GM13976 (cell line): ENCODE results near the gene ERG.

Source experiments
- DNase-seq: peaks from one replicate; pipeline ENCODE4 v3.0.0; 2012; ENCODE audit warnings: low spot score
- CTCF ChIP-seq: IDR thresholded peaks from 2 replicates; pipeline ENCODE4 v1.5.1; 2012; ENCODE audit warnings: borderline replicate concordance, mild to moderate bottlenecking; ENCODE audit not compliant: insufficient read depth; ENCODE audit errors: extremely low read depth, missing control alignments, control extremely low read depth
- in situ Hi-C: fragments of 300-500 bp; cut with MboI; formaldehyde crosslinking; loops from one replicate; pipeline ENCODE4 v1.12.0; 2022; ENCODE audit warnings: low sequenced_read_pairs, mixed read lengths, inconsistent platforms; ENCODE audit not compliant: unreplicated experiment

Gene ERG

DNA sequence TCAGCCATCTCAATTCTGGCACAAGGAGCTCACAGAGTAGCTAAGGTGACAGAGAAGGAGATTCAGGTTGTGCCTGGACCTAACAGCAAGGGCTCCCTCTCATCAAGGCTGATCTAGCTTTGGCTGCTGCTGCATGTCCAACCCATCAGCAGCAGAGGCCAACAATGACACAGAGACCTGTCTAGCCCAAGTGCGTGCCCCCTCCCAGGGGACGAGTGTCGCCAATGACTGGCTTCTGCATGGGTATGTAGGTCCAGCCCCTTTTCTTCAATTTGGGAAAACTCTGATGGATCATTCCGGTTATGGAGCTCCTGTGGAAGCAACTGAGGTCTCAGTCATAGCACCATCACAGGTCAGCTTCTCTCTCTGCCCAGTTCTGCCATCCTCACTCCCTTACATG is 158.1 kb downstream of the ERG start:
- no peak for DNase-seq
- TF ChIP-seq CTCF = no peak
- in situ Hi-C loops = no loop called here

DNA sequence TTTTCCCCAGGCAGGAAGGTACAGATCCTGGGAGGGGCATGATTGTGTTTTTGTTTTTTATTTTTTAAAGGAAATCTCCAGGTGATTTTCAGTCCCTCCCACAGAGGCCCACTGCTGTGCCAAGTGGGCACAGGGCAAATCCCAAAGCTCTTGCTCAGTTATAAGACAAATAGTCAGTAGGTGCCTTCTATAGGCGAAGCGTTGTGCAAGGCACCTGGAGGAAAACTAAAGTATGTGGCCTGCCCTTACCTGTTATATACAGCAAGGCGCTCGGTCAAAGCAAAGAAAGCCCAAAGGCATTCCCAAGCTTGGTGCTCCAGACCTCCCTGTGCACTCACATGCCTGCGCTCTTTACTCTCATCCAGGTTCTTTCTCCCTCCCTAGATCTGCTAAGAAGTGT is 160.5 kb downstream of the ERG start:
- no peak for TF ChIP-seq CTCF
- DNase-seq = no peak
- in situ Hi-C loops = loop anchor here (10.0 kb wide), 1 partner anchor 123 kb away; no protein-coding TSS in a partner anchor

- no peak for DNase-seq
- no peak for TF ChIP-seq CTCF
- in situ Hi-C loops = loop anchor here (10.0 kb wide), 1 partner anchor 120 kb away; no protein-coding TSS in a partner anchor
These were observed 163.4 kb downstream of the ERG start for GRCh38 chr21:38334866-38335265.

GRCh38 chr21:38333301-38334272 is 164.7 kb downstream of the ERG start:
- no peak for TF ChIP-seq CTCF
- in situ Hi-C loops = loop anchor here (10.0 kb wide), 1 partner anchor 119 kb away; no protein-coding TSS in a partner anchor
- no peak for DNase-seq

- in situ Hi-C loops = loop anchor here (10.0 kb wide), 1 partner anchor 116 kb away; no protein-coding TSS in a partner anchor
- DNase-seq = no peak
- TF ChIP-seq CTCF = no peak
These were observed 167.6 kb downstream of the ERG start for GRCh38 chr21:38330666-38331065.
